Psoas muscle (tissue), 8 donors: Measurements from ENCODE around the gene WDR13. TPM values are rescaled to one million over a fixed set of nuclear protein-coding genes. Genes with fewer than 3 reads are reported as not detected.

Experiments used
- ATAC-seq, 4 donors: fragments of 200-7000 bp; cut with Tn5 transposase; one replicate each; pipeline ENCODE4 v1.9.1; 2020; ENCODE audit warnings: moderate library complexity in 3 of 4, mild to moderate bottlenecking in 2 of 4
- DNase-seq, 2 donors: peaks; one replicate each; pipeline ENCODE4 v3.0.0-alpha.2; 2020
- H3K27ac ChIP-seq: fragments of 200-600 bp; one replicate; pipeline ENCODE4 v1.8.0; 2022
- H3K27me3 ChIP-seq, 3 donors: fragments of 200-600 bp in 1 of 3; one replicate each; pipeline versions ENCODE4 v1.6.1 to v1.8.0; 2013 to 2022; ENCODE audit warnings: low read length in 2 of 3, mild to moderate bottlenecking in 2 of 3, moderate library complexity in 1 of 3; ENCODE audit not compliant: insufficient read depth in 3 of 3
- H3K36me3 ChIP-seq, 2 donors: fragments of 200-600 bp in 1 of 2; one replicate each; pipeline versions ENCODE4 v1.6.1 to v1.8.0; 2013 to 2022; ENCODE audit warnings: low read depth in 1 of 2, mild to moderate bottlenecking in 1 of 2, moderate library complexity in 1 of 2; ENCODE audit not compliant: insufficient read depth in 1 of 2
- H3K4me1 ChIP-seq: fragments of 200-600 bp; one replicate; pipeline ENCODE4 v1.8.0; 2022
- H3K4me3 ChIP-seq: fragments of 200-600 bp; one replicate; pipeline ENCODE4 v1.8.0; 2022; ENCODE audit warnings: mild to moderate bottlenecking
- H3K9me3 ChIP-seq: fragments of 200-600 bp; one replicate; pipeline ENCODE4 v1.8.0; 2022
- CTCF ChIP-seq: fragments of 200-600 bp; IDR thresholded peaks from one replicate; pipeline ENCODE4 v1.8.0; 2022; ENCODE audit warnings: antibody characterized with exemption
- WGBS, 3 donors: extraction: QIAGEN DNeasy Blood & Tissue Kit; methylation state at CpG; one replicate each; pipeline versions ENCODE4 v1.1.6 to v1.1.7; 2013; 5-methylcytosine and 5-hydroxymethylcytosine counted together
- intact Hi-C, 2 donors: fragments of 100-400 bp; cut with DNase I; formaldehyde crosslinking; loops; one replicate each; pipeline versions ENCODE4 v1.11.0 to v1.14.2; 2022
- polyA plus RNA-seq, 3 donors: library from polyadenylated mRNA; stranded (reverse); fragments of 200-250 nt; gene quantifications; one replicate each; pipeline ENCODE4 v1.2.3, GENCODE V29; 2013
- total RNA-seq, 4 donors: library from RNA; stranded (reverse); fragmentation: NEBNext Ultra II Directional in 2 of 4; extraction: Animal tissue kit (Norgen Biotek cat#: 25700) in 2 of 4; gene quantifications; one replicate each; pipeline versions ENCODE4 v1.2.1 to v1.2.4, GENCODE V29; 2021 to 2023
- donor health status: healthy with polysubstance abuse.
- donor health status: DM: no; HTN: no; CAD: no; lungs with moderate emphysema.
- donor health status: Bipolar disorder and iron deficiency.
- donor health status: healthy.
- donor health status: DM: yes; HTN: yes; CAD: no.
- donor health status: DM: no; HTN: no; CAD: no.
- donor health status: DM: no; HTN: no; CAD: no.
- donor health status: DM: yes; HTN: yes; CAD: no.

Gene WDR13
- total and polyA plus RNA-seq, 7 donors = 103 to 171 (median 122) TPM

DNA sequence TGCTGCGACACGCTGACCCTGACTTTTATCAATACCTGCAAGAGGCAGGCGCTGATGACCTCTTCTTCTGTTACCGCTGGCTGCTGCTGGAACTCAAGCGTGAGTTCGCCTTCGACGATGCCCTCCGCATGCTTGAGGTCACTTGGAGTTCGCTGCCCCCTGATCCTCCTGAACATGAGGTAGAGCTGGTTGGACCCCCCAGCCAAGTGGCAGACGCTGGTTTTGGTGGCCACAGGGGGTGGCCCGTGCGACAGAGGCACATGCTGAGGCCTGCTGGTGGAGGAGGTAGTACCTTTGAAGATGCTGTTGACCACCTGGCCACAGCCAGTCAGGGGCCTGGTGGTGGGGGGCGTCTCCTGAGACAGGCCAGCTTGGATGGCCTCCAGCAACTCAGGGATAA lies 37.2 kb upstream of the WDR13 start:
- Histone ChIP-seq H3K4me1 (no peaks in the 10 kb centered on the region), H3K27me3 (peaks cover 0 to 3% (median 0%) of the 10 kb centered on the region in 3 donors), H3K9me3 (no peaks in the 10 kb centered on the region), H3K27ac (no peak overlapping the region), H3K4me3 (no peak overlapping the region), H3K36me3 (peaks cover 7 to 55% of the 10 kb centered on the region in 2 donors)
- ATAC-seq (no peak), DNase-seq (no peak)
- 92 to 97% (median 94%) methylated on average over 12 to 14 of the region's 14 CpGs for WGBS, 3 donors
- intact Hi-C loops = no loop called here
- TF ChIP-seq CTCF = no peak

DNA sequence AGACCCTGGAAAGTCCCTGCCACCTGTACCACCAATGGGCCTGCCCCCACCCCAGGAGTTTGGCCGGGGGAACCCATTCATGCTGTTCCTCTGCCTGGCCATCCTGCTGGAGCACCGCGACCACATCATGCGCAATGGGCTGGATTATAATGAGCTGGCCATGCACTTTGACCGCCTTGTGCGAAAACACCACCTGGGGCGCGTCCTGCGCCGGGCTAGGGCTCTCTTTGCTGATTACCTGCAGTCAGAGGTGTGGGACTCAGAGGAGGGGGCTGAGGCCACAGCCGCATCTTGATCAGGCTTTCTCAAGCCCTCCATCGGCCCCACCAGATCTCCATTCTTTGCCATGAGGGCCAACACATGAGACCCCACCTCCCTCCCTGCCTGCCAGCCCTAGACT lies 36.6 kb upstream of the WDR13 start:
- WGBS, 3 donors = 95 to 98% (median 98%) methylated on average over 11 to 12 of the region's 12 CpGs
- Histone ChIP-seq H3K27ac (no peak overlapping the region), H3K9me3 (no peaks in the 10 kb centered on the region), H3K27me3 (peaks cover 0 to 3% (median 0%) of the 10 kb centered on the region in 3 donors), H3K36me3 (peaks cover 7 to 49% of the 10 kb centered on the region in 2 donors), H3K4me3 (no peak overlapping the region), H3K4me1 (no peaks in the 10 kb centered on the region)
- ATAC-seq (no peak), DNase-seq (no peak)
- intact Hi-C loops = no loop called here
- TF ChIP-seq CTCF = no peak

DNA sequence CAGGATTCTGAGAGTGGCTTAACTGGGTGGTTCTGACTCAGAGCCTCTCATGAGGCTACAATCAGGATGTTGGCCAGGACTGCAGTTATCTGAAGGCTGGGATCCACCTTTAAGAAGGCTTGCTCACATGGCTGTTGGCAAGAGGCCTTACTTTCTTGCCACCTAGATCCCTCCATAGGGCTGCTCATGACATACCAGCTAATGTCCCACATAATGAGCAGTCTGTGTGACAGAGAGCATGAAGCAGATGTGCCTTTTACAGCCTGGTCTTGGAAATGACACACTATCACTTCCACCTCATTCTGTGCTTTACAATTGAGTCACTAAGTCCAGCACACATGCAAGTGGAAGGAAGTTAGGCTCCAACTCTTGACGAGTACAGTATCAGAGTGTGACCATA lies 27.3 kb upstream of the WDR13 start:
- Histone ChIP-seq H3K9me3 (no peaks in the 10 kb centered on the region), H3K36me3 (peaks cover 0 to under 1% of the 10 kb centered on the region in 2 donors), H3K4me3 (no peak overlapping the region), H3K27ac (no peak overlapping the region), H3K4me1 (no peaks in the 10 kb centered on the region), H3K27me3 (no peaks in the 10 kb centered on the region)
- whole genome bisulfite sequencing, 3 donors = 54 to 77% (median 55%) methylated on average over 1 of the region's 1 CpG
- TF ChIP-seq CTCF = no peak
- intact Hi-C loops = no loop called here
- no peak for ATAC-seq
- DNase-seq = no peak

GRCh38 chrX:48573690-48574269 lies 23.5 kb upstream of the WDR13 start:
- TF ChIP-seq CTCF = no peak

More at GRCh38 chrX:48573690-48574269, 23.5 kb upstream of the WDR13 start:
- WGBS, 3 donors = 28 to 44% (median 31%) methylated on average over 14 to 19 of the region's 19 CpGs
- peak overlapping the region; percentile 78 for H3K4me3 ChIP-seq
- H3K4me1 ChIP-seq = peaks cover 8% of the 10 kb centered on the region
- DNase-seq (peak; percentile 45 to 74), ATAC-seq (peak; percentile 14 to 34 (median 24))
- peaks cover 10 to 39% of the 10 kb centered on the region in 2 donors for H3K36me3 ChIP-seq
- H3K27ac ChIP-seq = peak overlapping the region; percentile 94
- intact Hi-C loops = no loop called here
- no peaks in the 10 kb centered on the region for H3K9me3 ChIP-seq
- no peaks in the 10 kb centered on the region for H3K27me3 ChIP-seq
